RWPE1 (cell line): Measurements from ENCODE around the gene CACNA1A.

Experiments used
- CTCF ChIA-PET: fragments of 350-600 bp; sonication (Branson Sonifier 250); formaldehyde crosslinking; extraction: SDS; loops from one replicate; lab custom pipeline; 2021; lab: Yijun Ruan, JAX
- POLR2A ChIA-PET: fragments of 400-600 bp; formaldehyde crosslinking; extraction: SDS; loops from one replicate; lab custom pipeline; 2020; ENCODE audit warnings: antibody characterized with exemption; ENCODE audit not compliant: low non-redundant PET; lab: Yijun Ruan, JAX
- DNase-seq: peaks from one replicate; pipeline ENCODE4 v3.0.0; 2012; ENCODE audit warnings: low spot score
- H3K27ac ChIP-seq: fragments of 450-650 bp; 2 replicates; pipeline ENCODE4 v1.5.1; 2017
- TF ChIP-seq, protein P1 (sequence below): fragments of 450-650 bp; conservative IDR thresholded peaks from 2 replicates; pipeline ENCODE4 v1.5.1; 2017; ENCODE audit warnings: low read depth, mild to moderate bottlenecking

CACNA1A gene

DNA sequence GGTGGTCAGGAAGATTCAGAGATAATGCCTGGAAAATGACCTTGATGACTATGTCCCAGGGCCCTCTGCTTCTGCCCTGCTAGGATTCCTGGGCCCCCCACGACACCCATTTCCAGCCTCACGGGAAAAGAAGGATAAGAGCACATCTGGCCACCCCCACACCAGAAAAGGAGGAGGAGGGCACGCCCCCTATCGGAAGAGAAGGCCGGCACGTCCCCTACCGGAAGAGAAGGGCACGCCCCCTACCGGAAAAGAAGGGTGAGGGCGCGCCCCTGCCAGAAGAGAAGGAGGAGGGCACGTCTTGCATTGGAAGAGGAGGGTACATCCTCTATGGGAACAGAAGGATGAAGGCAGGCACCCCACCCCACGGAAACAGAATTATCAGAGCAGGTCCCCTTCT lies 271.8 kb downstream of the CACNA1A start:
- CTCF ChIA-PET, result interaction anchor here (0.5 kb wide), 1 partner anchor 43 kb away, joined by 3 read pairs; no protein-coding TSS in a partner anchor
- TF ChIP-seq, protein P1, sequence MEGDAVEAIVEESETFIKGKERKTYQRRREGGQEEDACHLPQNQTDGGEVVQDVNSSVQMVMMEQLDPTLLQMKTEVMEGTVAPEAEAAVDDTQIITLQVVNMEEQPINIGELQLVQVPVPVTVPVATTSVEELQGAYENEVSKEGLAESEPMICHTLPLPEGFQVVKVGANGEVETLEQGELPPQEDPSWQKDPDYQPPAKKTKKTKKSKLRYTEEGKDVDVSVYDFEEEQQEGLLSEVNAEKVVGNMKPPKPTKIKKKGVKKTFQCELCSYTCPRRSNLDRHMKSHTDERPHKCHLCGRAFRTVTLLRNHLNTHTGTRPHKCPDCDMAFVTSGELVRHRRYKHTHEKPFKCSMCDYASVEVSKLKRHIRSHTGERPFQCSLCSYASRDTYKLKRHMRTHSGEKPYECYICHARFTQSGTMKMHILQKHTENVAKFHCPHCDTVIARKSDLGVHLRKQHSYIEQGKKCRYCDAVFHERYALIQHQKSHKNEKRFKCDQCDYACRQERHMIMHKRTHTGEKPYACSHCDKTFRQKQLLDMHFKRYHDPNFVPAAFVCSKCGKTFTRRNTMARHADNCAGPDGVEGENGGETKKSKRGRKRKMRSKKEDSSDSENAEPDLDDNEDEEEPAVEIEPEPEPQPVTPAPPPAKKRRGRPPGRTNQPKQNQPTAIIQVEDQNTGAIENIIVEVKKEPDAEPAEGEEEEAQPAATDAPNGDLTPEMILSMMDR, result peak; percentile 67
- no peak overlapping the region for H3K27ac ChIP-seq
- POLR2A ChIA-PET, result no interaction called here
- peak; percentile 50 for DNase-seq

- DNase-seq, result no peak
- POLR2A ChIA-PET, result interaction anchor here (0.6 to 0.7 kb wide), 2 partner anchors 14 to 1286 kb away, joined by 3 read pairs; partner anchors contain the start of gene DNAJB1
- H3K27ac ChIP-seq, result no peak overlapping the region
- TF ChIP-seq, protein P1, result no peak
- CTCF ChIA-PET, result interaction anchor here (0.7 to 1.1 kb wide), 2 partner anchors 37 to 575 kb away, joined by 4 to 5 read pairs; no protein-coding TSS in a partner anchor
Observed at GRCh38 chr19:13231663-13232062, 274.6 kb downstream of the CACNA1A start.

DNA sequence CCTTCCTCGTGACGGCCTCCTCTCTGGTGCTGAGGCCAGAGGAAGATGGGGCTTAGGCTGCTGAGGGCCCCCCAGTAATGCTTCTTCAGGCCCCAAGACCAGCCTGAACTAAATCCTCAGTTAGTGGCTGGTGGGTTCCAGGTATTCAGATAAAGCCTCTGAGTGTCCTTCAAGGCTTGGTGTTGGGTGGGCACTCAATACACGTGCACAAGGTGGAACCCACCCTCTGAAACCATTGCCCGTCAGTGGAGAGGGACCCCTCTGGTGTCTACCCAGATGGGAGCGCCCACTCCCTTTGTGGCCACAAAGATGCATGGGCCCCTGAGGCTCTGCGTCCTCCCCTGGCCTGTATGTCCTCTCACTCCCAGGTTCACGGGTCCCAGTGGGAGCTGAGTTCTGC lies 277.0 kb downstream of the CACNA1A start:
- POLR2A ChIA-PET, result no interaction called here
- TF ChIP-seq, protein P1, result no peak
- no peak for DNase-seq
- CTCF ChIA-PET, result no interaction called here
- no peak overlapping the region for H3K27ac ChIP-seq

DNA sequence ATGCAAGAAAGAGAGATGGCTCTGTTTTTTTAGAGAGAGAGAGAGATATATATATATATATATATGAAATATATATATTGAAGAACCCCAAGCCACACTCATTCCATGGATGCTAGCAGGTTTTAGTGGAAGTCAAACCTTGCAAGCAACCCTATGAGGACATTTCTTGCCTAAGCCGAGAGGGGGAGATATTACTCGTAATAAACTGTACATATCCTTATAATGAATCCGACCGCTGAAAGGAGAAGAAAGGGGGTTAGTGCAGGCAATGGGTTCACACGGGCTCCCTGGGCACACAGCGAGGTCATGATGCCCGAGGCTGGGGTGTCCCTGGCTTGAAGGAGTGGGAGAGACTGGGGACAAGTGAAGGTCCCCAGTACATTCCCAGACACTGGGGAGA lies 277.7 kb downstream of the CACNA1A start:
- H3K27ac ChIP-seq, result no peak overlapping the region
- DNase-seq, result no peak
- TF ChIP-seq, protein P1, result no peak
- POLR2A ChIA-PET, result no interaction called here
- CTCF ChIA-PET, result no interaction called here

- no peak for DNase-seq
- ChIA-PET CTCF (no interaction called here), POLR2A (no interaction called here)
- TF ChIP-seq, protein P1, result no peak
- no peak overlapping the region for H3K27ac ChIP-seq
Observed at GRCh38 chr19:13226983-13227382, 279.3 kb downstream of the CACNA1A start.

- CTCF ChIA-PET, result no interaction called here
Observed at GRCh38 chr19:13225973-13226865, 280.1 kb downstream of the CACNA1A start.

More at GRCh38 chr19:13225973-13226865, 280.1 kb downstream of the CACNA1A start:
- TF ChIP-seq, protein P1, result no peak
- no peak for DNase-seq
- H3K27ac ChIP-seq, result no peak overlapping the region
- POLR2A ChIA-PET, result no interaction called here
